Skeletal muscle cell (primary cell): ENCODE data around the gene LRRC52.

Experiments
- DNase-seq: peaks from one replicate; pipeline ENCODE4 v3.0.0-alpha.2; 2010; ENCODE audit warnings: low read depth
- H3K4me3 ChIP-seq: 2 replicates; pipeline ENCODE4 v1.5.1; 2011; ENCODE audit warnings: low read depth, mild to moderate bottlenecking, control low read depth, low read length, moderate library complexity

The LRRC52 gene

DNA sequence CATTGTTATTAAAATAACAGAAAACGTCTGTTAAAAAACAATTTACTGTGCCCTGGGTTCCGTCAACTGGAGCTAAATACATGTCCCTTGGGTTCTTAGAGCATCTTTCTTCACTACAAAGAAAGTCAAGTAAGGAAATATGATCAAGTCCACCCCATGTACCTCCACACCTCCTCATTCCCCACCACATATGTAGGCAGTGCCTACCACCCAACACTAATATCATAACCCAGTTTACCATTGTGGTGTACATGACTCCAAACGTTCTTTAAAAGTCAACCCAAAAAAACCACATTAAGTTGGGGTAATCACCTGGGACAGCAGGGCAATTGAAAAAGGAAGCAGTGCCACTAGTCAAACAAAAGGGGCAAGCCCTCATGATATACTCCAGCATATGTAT is 7.8 kb upstream of the LRRC52 start:
- no peak overlapping the region for H3K4me3 ChIP-seq
- no peak for DNase-seq

DNA sequence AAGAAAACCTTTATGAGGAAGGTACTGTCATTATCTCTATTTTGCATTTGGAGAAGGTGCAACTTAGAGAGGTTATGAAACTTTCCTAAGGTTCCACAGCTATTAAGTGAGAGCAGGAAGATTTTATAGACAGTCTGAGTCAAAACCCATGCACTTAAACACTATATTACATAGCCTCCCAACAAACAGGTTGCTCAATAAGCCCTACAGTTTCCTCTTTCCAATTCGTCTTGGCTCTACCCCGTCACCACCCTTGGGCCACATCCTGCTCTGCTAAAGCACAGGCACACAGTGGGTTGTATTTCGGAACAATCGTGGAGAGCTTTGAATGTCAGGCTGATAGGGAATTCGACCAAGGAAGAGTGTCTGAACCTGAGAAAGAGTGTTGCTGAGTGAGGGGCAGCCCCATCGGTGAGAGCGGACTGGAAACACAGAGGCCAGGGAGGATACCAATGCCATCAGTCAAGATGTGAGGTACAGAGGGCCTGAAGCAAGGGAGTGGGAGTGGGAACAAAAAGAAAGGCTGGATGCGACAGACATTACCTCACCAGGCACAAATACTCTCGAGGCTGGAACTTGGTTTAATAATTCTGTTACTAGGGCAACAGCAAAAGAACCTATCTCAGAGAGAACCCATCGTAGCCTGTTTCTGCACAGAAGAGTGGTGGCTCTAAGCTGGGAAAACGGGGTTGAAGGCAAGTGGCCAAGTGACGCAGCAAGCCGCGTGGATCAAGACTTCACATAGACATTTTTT is 6.3 kb upstream of the LRRC52 start:
- no peak for DNase-seq
- no peak overlapping the region for H3K4me3 ChIP-seq

DNA sequence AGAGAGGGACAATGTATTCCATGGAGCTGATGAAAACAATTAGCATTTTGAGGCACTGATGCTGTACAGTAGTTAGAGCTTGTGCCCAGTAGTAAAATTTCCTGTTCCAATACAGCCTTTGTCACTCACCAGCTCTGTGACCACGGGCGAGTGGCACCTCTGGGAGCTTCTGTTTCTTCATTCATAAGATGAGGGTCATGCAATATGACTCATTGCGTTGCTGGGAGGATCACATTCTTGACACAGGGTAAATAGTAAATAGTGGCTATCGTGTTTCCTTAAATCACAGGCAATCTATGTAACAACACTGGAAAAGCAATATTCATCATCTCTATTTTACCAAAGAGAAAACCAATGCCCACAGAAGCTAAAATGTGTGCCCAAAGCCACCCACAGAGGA is 4.5 kb upstream of the LRRC52 start:
- no peak for DNase-seq
- H3K4me3 ChIP-seq = no peak overlapping the region

DNA sequence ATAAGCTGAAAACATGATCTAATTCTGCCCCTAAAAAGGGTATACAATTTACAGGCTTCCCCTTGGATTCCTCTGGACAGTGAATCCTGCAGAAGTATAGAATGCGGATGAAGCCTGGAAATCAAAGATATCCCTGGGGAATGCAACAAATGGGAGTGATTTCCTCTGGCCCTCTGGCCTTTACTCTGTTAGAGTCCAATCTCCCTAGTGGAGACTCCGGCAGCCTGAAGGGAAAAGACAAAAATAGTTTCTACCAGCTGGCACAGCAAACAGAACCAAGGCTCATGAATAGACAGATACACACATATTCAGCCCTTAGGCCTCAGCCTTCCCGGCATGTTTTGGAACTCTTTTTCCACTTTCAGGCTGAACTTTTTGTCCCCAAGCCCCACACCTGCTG is 3.9 kb upstream of the LRRC52 start:
- no peak for DNase-seq
- no peak overlapping the region for H3K4me3 ChIP-seq

DNA sequence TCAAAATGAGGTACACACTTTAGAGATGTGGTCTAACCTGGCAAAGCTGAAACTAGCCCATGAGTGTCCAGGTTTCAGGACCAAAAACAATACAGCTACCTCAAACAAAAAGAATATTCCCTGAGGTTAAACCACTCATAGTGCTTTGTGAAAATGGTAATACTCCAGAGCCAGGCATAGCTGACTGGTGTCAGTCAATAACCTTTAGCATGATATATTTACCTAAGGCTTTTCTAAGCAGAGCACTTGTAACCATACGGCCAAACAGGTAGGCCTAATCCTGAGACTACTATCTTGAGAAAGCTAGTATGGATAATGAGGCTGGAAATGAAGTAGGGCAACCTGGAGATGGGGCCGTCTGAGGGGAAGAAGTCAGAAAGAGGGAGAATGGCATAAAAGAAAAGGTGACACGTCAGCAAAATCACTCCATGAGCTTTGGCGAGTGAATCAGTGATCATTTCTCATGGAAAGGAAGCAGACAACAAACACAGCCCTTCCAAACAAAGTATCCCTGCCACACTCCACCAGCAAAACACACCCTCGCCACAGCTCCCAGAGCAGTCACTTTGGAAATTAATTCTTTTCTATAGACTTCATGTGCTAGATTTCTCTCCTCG is 1.7 kb upstream of the LRRC52 start:
- H3K4me3 ChIP-seq = no peak overlapping the region
- no peak for DNase-seq

DNA sequence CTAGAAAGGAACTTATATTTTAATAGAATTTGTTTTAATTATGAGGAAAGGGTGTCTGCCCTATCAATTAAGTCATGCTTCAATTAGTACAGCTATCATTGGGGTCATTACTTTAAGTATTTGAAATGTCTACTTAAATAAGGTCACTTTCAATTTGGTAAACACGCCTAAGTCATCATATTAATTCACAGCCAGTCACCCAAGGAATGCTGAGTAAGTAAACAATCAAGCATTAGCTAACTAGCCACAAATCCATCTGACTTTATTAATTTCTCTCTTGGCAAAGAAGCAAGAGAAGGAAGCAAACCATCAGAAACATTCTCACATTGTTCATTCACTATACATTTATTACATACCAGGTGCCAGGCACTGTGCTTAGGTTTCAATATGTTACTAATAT is 1.2 kb upstream of the LRRC52 start:
- no peak for DNase-seq
- no peak overlapping the region for H3K4me3 ChIP-seq

DNA sequence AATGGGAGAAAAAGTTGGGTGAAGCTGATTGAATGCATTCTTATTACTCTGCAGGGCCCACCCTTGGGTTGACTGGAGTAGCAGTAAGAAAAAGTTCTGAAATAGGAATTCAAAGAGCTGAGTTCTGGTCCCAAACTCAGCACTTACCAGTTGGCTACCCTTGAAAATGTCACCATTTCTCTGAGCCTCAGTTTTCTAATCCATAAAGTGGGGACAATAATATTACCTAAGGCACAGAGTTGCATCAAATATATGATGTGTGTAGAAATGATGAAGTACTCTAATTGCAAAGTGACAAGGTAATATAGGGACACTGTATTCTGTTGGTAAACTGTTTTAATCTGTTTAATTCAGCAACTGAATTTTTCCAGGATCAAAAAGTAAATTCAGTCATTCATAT is 1.2 kb downstream of the LRRC52 start:
- no peak overlapping the region for H3K4me3 ChIP-seq
- no peak for DNase-seq

DNA sequence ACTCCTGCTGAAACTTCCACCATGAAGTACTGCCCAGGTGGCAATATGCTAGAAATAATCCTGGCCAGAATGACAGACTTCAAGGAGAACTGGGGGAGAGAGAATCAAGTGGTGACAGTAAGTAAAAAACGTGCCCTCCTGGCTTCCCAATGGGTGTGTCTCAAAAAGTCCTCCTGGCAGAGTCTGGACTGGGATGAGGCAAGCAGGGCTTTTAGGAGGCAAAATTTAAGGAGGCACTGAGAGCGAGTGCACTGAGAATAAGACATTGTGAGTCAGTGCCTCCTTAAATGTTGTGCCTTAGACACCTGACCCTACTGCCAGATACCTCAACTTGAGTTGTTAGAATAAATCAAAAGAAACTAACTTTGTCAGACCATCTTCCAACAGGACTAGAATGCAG is 2.2 kb downstream of the LRRC52 start:
- no peak for DNase-seq
- no peak overlapping the region for H3K4me3 ChIP-seq

DNA sequence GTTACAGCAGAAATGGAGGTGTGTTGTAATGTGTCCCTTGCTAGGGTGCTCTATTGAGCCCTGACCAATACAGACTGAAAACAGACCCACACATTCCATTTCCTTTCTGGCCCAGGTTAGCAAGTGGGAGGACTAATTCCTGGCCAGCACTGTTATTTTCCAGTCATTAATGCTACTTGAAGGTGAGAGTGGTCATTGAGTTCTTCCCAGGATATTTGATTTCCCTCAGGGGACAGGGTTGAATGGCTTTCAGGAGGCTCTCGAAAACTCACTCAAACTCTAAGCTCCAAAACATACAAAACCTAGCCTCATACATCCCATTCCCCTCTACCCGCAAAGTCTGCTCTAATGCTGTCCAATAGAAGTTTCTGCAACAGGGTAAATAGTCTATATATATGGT is 6.2 kb downstream of the LRRC52 start:
- DNase-seq = no peak
- no peak overlapping the region for H3K4me3 ChIP-seq

DNA sequence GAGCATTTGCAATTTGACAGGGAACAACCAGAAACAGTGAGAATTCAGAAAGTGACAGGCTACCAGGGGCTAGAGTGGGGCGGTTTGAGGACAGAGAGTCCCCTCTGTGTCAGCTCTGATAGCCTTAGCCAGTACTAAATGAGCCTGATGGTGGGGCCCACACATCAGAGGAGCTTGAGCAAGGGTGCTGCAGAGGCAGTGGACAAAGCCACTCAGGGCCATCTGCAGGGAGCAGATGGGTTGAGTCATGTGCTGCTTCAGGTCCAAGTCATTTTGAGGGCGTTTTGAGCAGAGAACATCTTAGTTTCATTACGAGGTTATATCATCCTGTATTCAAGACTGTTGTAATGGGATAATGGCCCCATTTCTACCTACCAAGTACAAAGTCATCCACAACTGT is 7.7 kb downstream of the LRRC52 start:
- DNase-seq = no peak
- H3K4me3 ChIP-seq = no peak overlapping the region

DNA sequence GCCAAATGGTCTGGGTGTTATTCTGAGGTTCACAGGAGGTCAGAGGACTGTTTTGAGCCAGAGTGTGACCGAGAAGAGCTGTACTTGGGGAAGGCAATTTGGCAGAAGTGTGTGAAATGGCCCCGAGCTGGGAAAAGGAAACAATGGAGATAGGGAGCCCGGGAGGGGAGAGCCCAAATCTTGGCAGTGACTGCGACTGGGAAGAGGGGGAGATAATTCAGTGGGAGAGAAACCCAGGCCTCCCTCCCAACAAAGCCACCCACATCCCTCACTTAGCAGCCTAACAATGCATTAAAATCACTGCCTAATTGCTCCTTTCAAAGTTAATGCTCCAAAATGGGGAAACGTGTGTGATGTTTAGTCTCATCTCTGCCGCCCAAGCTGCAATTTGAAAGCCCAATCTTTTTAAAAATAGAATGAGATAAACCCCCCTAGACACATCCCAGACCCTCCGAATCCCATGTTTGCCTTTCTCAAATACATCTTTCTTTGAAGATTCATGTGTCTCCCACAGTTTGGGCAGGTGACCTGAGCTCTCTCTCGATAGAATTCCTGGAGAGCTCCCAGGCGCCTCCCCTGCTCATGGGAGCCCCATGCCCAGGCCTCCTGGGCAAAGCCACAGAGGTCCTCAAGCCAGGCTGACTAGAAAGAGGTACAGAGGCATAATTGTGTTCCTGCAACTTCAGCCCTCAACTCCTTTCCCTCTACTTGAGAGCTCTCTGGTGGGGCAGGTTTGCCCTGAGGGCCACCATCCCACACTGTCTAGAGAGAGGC is 17.3 kb downstream of the LRRC52 start:
- no peak overlapping the region for H3K4me3 ChIP-seq
- no peak for DNase-seq

DNA sequence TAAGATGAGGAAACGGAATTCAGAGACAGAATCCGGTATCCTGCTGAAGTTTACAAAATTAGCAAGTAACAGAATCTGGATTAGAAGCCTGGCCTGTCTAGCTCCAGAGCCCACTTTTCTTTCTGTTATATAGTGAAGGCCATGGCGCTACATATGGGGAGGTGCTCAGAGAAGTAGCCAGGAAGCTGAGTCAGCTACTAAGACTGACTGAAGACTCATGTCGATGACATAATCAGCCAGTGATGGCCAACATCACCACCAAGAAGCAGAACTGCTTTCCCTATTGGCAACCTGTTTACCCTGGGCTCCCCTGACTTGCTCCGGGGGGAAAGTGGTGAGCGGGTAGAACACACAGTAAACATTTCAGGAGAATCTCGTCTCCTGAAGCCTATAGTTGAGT is 18.8 kb downstream of the LRRC52 start:
- DNase-seq = no peak

DNA sequence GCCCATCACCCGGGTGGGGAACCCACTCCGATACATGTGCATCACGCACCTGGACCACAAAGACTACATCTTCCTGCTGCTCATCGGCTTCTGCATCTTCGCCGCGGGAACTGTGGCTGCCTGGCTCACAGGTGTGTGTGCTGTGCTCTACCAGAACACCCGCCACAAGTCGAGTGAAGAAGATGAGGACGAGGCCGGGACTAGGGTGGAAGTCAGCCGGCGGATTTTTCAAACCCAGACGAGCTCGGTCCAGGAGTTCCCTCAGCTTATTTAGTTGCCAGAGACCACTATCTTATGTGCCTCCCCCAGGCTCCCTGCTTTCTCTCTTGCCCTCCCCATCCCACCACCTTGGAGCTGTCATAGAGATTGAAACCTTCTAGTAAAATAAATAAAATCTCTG is 19.8 kb downstream of the LRRC52 start:
- no peak for DNase-seq
- no peak overlapping the region for H3K4me3 ChIP-seq

More for the DNA sequence above, 18.8 kb downstream of the LRRC52 start:
- H3K4me3 ChIP-seq = no peak overlapping the region

DNA sequence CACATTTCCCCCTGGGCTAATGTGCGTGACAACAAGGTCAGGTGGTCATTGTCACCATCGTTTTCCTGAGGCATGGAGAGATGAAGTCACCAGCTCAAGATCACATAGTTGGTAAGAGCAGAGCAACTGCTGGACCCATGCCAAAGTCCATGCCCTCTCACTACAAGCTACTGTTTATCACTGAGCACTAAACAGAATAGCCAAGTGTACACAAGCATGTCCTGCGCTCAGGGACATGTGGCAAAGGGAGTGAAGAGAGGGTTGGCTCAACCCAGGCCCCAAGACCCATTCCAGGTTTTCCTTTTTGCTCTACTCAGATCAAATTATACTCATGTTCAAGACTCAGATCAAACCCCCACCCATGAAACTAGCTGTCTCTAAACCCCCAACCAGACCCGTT is 20.8 kb downstream of the LRRC52 start:
- no peak overlapping the region for H3K4me3 ChIP-seq
- no peak for DNase-seq

DNA sequence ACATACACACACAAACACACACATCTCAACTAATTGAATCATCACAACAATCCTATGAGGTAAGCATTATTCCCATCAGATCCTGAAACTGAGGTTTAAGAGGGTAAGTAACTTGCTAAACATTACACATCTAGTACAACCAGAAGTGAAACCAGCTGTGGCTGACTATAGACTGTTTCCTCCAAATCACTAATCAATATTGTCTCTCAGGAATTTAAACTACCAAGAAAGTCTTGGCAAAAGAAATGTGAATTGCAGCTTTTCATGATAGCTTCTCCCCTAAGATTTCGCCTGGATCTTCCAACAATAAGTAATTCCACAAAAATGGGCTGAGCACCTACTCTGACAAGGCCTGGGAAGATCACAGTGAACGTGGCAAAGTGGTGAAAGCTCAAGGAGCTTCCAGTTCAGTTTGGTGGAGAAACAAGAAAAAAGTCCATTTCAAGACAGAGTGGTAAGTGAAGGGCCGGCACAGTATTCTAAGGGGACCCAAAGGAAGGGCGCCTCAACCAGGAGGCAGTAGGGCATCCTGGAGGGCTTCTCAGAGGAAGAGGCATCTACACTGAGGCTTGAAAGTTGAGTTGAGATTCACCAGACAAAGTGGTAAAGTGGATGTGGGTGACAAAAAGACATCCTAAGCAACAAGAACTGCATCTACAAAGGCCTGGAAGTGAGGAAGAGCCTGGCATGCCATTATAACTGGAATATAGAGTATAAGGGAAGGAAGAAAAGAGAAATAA is 22.1 kb downstream of the LRRC52 start:
- no peak for DNase-seq
- no peak overlapping the region for H3K4me3 ChIP-seq

DNA sequence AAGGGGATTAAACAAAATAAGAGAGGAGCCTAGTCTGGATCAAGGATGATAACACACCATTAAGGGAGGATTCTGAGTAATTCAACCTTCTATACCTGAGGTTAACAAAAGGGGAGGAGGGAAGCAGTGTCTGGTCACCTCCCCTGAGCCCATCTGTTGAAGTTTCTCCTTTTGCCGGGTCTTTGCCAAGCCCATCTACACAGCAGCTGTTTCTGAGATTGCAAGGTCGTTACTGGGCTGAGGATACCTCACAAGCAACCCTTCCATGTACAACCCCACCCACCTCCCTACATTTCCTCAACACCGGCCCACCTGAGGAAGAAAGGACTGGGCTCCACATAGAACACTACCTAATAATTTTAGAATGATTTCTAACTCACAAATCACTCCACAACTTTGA is 26.3 kb downstream of the LRRC52 start:
- H3K4me3 ChIP-seq = no peak overlapping the region
- no peak for DNase-seq

DNA sequence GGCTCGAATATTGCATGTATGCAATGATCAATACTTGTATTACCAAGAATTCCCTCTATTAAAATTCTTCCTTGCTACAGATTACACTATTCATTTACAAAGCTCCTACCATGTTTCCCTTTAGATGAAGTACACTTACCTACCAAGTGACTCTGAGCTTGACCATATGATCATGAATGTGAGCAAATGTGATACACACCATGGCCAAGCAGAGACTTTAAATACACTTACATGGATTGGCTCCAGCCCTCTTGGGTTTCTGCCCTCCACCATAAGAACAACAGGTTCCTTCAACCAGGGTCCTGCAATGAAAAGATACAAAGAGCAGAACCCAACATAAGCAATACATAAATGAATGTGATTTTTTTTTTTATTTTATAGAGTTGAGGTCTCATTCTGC is 30.0 kb downstream of the LRRC52 start:
- no peak overlapping the region for H3K4me3 ChIP-seq
- DNase-seq = no peak

DNA sequence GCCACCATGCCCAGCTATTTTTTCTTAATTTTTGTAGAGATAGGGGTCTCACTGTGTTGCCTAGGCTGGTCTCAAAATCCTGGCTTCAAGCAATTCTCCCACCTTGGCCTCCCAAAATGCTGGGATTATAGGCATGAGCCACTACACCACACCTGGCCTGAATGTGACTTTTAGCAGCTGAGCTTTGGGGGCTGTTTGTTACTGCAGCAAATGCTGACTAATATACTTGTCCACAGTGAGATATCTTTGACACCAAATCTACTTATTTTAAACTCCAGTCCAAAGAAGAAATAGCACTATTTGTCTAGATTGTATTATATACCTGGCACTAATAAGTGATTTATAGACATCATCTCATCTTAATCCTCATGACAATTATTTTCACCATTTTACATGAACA is 30.5 kb downstream of the LRRC52 start:
- DNase-seq = no peak
- H3K4me3 ChIP-seq = no peak overlapping the region

DNA sequence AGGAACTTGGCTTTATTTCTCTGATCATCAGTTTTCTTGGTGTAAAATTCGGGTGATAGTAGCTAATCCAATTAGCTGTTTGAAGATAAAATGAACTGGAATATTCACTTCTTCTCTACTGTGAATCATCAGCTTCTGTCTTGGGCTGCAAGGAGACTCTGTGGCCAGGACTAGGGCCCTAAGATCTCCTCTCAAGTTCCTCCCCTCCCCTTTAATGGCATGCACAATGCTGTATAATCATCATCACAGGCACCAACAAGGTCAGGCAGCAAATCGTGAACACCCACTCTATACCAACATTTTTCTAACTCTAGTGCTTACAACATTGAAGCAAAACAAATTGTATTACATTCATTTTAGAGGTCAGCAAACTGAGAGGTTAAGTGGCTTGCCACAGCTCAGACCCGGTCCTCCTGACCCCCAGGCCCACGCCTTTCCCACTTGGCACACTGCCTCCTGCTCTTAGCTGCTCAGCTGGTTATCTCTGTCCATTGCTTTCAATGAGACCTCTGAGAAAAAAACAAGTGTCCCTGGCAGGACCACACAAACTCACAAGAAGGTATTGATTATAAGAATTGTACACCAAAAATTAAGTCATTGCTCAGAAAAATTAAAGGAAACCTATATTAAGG is 31.8 kb downstream of the LRRC52 start:
- no peak for DNase-seq
- H3K4me3 ChIP-seq = no peak overlapping the region

DNA sequence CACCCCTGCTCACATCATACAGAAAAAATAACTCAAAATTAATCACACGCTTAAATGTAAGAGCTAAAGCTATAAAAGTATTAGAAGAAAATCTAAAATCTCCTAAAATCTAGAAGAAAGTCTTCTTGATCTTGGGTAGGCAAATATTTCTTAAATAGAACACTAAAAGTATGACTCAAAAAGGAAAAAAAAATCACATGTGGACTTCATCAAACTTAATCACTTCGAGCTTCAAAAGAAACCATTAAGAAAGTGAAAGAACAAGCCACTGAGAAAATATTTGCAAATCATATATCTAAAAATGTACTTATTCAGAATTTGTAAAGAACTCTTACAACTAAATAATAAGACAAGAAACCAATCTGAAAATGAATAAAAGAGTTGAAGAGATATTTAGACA is 32.7 kb downstream of the LRRC52 start:
- DNase-seq = no peak
- H3K4me3 ChIP-seq = no peak overlapping the region
